Measurements from ENCODE around the gene ANK2. TPM values are rescaled to one million over a fixed set of nuclear protein-coding genes. Genes with fewer than 3 reads are reported as not detected.

Gene ANK2
- total RNA-seq, 4 donors from 2014 or later: 25.9 to 64.4 (median 55.4) TPM

DNA sequence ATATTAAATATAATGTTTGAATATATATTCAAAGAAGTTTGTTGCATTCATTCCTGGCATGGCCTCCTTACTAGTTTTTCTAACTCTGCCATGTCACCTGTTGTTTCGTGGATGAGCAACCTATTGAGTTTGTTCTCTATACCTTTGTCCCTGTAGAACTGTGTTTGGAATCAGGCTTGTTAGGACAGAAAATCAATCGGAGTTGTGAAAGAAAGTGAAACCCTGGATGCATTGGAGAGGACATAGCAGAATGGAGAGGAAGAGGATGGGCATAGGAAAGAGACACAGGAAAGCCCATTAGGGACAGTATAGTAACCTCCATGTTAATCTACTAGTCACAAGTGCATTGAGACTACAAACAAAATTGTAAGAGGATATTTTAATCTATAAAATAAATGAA lies 31.2 kb downstream of the ANK2 start:
- Histone ChIP-seq H3K4me3 (replicated peaks in 1 of 3) (no peak overlapping the region), H3K9me3 (no peaks in the 10 kb centered on the region), H3K27ac (no peak overlapping the region), H3K4me1 (no peaks in the 10 kb centered on the region), H3K27me3 (no peaks in the 10 kb centered on the region), H3K36me3 (no peaks in the 10 kb centered on the region)
- no peak for DNase-seq
- TF ChIP-seq, protein P1, sequence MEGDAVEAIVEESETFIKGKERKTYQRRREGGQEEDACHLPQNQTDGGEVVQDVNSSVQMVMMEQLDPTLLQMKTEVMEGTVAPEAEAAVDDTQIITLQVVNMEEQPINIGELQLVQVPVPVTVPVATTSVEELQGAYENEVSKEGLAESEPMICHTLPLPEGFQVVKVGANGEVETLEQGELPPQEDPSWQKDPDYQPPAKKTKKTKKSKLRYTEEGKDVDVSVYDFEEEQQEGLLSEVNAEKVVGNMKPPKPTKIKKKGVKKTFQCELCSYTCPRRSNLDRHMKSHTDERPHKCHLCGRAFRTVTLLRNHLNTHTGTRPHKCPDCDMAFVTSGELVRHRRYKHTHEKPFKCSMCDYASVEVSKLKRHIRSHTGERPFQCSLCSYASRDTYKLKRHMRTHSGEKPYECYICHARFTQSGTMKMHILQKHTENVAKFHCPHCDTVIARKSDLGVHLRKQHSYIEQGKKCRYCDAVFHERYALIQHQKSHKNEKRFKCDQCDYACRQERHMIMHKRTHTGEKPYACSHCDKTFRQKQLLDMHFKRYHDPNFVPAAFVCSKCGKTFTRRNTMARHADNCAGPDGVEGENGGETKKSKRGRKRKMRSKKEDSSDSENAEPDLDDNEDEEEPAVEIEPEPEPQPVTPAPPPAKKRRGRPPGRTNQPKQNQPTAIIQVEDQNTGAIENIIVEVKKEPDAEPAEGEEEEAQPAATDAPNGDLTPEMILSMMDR (IDR thresholded peaks at IDR 0.05): no peak
- TF ChIP-seq POLR2A (IDR thresholded peaks at IDR 0.05): no peak
- 60% methylated on average over 2 of the region's 2 CpGs for WGBS, 2 donors
- intact Hi-C loops (cut with DNase I): no loop called here

DNA sequence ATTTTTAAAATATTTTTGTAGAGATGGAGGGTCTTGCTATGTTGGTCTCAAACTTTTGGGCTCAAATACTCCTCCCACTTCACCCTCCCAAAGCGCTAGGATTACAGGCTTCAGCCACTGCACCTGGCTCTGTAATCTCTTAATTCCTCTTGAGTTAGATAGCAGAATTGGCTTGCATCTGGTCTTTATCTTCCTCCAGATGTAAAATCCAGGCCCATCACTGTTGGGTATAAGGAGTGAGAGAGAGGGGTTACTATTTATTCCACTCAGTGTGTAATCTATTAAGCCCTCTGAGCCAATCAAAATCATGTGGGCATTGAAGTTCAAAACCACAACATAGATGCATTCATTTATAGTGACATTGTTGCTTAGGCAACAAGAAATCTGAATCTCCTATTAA lies 33.9 kb downstream of the ANK2 start:
- H3K27me3 ChIP-seq: no peaks in the 10 kb centered on the region
- H3K36me3 ChIP-seq: no peaks in the 10 kb centered on the region
- no peaks in the 10 kb centered on the region for H3K4me1 ChIP-seq
- no peak overlapping the region for H3K27ac ChIP-seq
- TF ChIP-seq POLR2A (IDR thresholded peaks at IDR 0.05): no peak
- TF ChIP-seq, protein P1 (IDR thresholded peaks at IDR 0.05): no peak
- no peak for DNase-seq
- H3K4me3 ChIP-seq (replicated peaks in 1 of 3): no peak overlapping the region
- intact Hi-C loops (cut with DNase I): no loop called here
- WGBS, 2 donors: 94 to 100% methylated on average over 1 of the region's 1 CpG
- H3K9me3 ChIP-seq: no peaks in the 10 kb centered on the region

- Histone ChIP-seq H3K36me3 (no peaks in the 10 kb centered on the region), H3K4me1 (no peaks in the 10 kb centered on the region), H3K27ac (no peak overlapping the region), H3K9me3 (no peaks in the 10 kb centered on the region), H3K4me3 (replicated peaks in 1 of 3) (no peak overlapping the region), H3K27me3 (no peaks in the 10 kb centered on the region)
- no peak for DNase-seq
- TF ChIP-seq, protein P1 (IDR thresholded peaks at IDR 0.05): no peak
- 54 to 56% methylated on average over 2 of the region's 2 CpGs for WGBS, 2 donors
- intact Hi-C loops (cut with DNase I): no loop called here
Observed at GRCh38 chr4:113086172-113086695, 36.8 kb downstream of the ANK2 start.

- WGBS, 2 donors: 86 to 98% methylated on average over 1 of the region's 1 CpG
- H3K27me3 ChIP-seq: no peaks in the 10 kb centered on the region
- intact Hi-C loops (cut with DNase I): no loop called here
- TF ChIP-seq POLR2A (IDR thresholded peaks at IDR 0.05): no peak
- TF ChIP-seq, protein P1 (IDR thresholded peaks at IDR 0.05): no peak
- DNase-seq: no peak
- no peaks in the 10 kb centered on the region for H3K4me1 ChIP-seq
- no peaks in the 10 kb centered on the region for H3K36me3 ChIP-seq
- no peak overlapping the region for H3K27ac ChIP-seq
- no peaks in the 10 kb centered on the region for H3K9me3 ChIP-seq
- no peak overlapping the region for H3K4me3 ChIP-seq (replicated peaks in 1 of 3)
Observed at GRCh38 chr4:113088050-113088449, 38.6 kb downstream of the ANK2 start.

- H3K9me3 ChIP-seq: no peaks in the 10 kb centered on the region
- TF ChIP-seq, protein P1 (IDR thresholded peaks at IDR 0.05): no peak
- no peak for TF ChIP-seq POLR2A (IDR thresholded peaks at IDR 0.05)
- H3K4me1 ChIP-seq: no peaks in the 10 kb centered on the region
- H3K36me3 ChIP-seq: no peaks in the 10 kb centered on the region
- no peaks in the 10 kb centered on the region for H3K27me3 ChIP-seq
- DNase-seq: no peak
- H3K27ac ChIP-seq: no peak overlapping the region
- H3K4me3 ChIP-seq (replicated peaks in 1 of 3): no peak overlapping the region
- intact Hi-C loops (cut with DNase I): no loop called here
Observed at GRCh38 chr4:113090954-113091353, 41.5 kb downstream of the ANK2 start.

Data from thyroid gland (tissue), 4 donors.